WTC11 (cell line): ENCODE data around the gene PXK. TPM values are rescaled to one million over a fixed set of nuclear protein-coding genes. Genes with fewer than 3 reads are reported as not detected.

ENCODE experiments used
- EMX1 ChIP-seq: fragments of 250-450 bp; sonication (Bioruptor Pico); IDR thresholded peaks from 2 replicates; pipeline ENCODE4 v1.8.0; 2021; ENCODE audit warnings: mild to moderate bottlenecking
- ETV6 ChIP-seq: sonication (generic); formaldehyde crosslinking; IDR thresholded peaks from 2 replicates; pipeline ENCODE4 v1.8.1; 2022; ENCODE audit warnings: mild to moderate bottlenecking, missing genetic modification reagents
- FOXK1 ChIP-seq: sonication (generic); formaldehyde crosslinking; IDR thresholded peaks from 2 replicates; pipeline ENCODE4 v1.8.0; 2022; ENCODE audit warnings: mild to moderate bottlenecking, moderate library complexity, missing genetic modification reagents
- KAT7 ChIP-seq: sonication (generic); formaldehyde crosslinking; IDR thresholded peaks from 2 replicates; pipeline ENCODE4 v1.8.1; 2023; ENCODE audit warnings: missing genetic modification reagents, mild to moderate bottlenecking, borderline replicate concordance
- NFATC4 ChIP-seq: fragments of 250-450 bp; sonication (Bioruptor Pico); IDR thresholded peaks from 2 replicates; pipeline ENCODE4 v1.9.0; 2021; ENCODE audit warnings: mild to moderate bottlenecking
- OVOL2 ChIP-seq: fragments of 250-450 bp; sonication (Bioruptor Pico); IDR thresholded peaks from 2 replicates; pipeline ENCODE4 v1.9.0; 2021; ENCODE audit warnings: mild to moderate bottlenecking, borderline replicate concordance
- PRRX2 ChIP-seq: fragments of 250-450 bp; sonication (Bioruptor Pico); IDR thresholded peaks from 2 replicates; pipeline ENCODE4 v1.8.0; 2021; ENCODE audit warnings: mild to moderate bottlenecking
- RELA ChIP-seq: sonication (generic); formaldehyde crosslinking; IDR thresholded peaks from 2 replicates; pipeline ENCODE4 v1.8.1; 2022; ENCODE audit warnings: missing genetic modification reagents, mild to moderate bottlenecking, borderline replicate concordance
- TCF7 ChIP-seq: sonication (generic); formaldehyde crosslinking; IDR thresholded peaks from 2 replicates; pipeline ENCODE4 v1.8.0; 2022; ENCODE audit warnings: mild to moderate bottlenecking, low read depth, missing genetic modification reagents, moderate library complexity
- TEAD1 ChIP-seq: sonication (generic); formaldehyde crosslinking; IDR thresholded peaks from 2 replicates; pipeline ENCODE4 v1.8.0; 2022; ENCODE audit warnings: mild to moderate bottlenecking, missing genetic modification reagents
- ZNF219 ChIP-seq: sonication (generic); formaldehyde crosslinking; IDR thresholded peaks from 2 replicates; pipeline ENCODE4 v1.8.0; 2023; ENCODE audit warnings: missing genetic modification reagents, mild to moderate bottlenecking, borderline replicate concordance
- total RNA-seq: library from RNA; stranded (reverse); gene quantifications from 3 replicates; pipeline ENCODE4 v1.2.3, GENCODE V29; 2021
- TF ChIP-seq, protein P1 (sequence below): fragments of 250-450 bp; sonication (Bioruptor Pico); IDR thresholded peaks from 2 replicates; pipeline ENCODE4 v1.9.0; 2021; ENCODE audit warnings: mild to moderate bottlenecking, borderline replicate concordance
- TF ChIP-seq, protein P2 (sequence below): sonication (generic); formaldehyde crosslinking; IDR thresholded peaks from 2 replicates; pipeline ENCODE4 v1.8.1; 2023; ENCODE audit warnings: mild to moderate bottlenecking, missing genetic modification reagents, moderate library complexity
- TF ChIP-seq, protein P3 (sequence below): sonication (generic); formaldehyde crosslinking; IDR thresholded peaks from 2 replicates; pipeline ENCODE4 v1.8.0; 2022; ENCODE audit warnings: mild to moderate bottlenecking, missing genetic modification reagents
- TF ChIP-seq, protein P4 (sequence below): fragments of 250-450 bp; sonication (Bioruptor Pico); conservative IDR thresholded peaks from 2 replicates; pipeline ENCODE4 v1.9.0; 2021; ENCODE audit warnings: mild to moderate bottlenecking
- TF ChIP-seq, protein P5 (sequence below): sonication (generic); formaldehyde crosslinking; conservative IDR thresholded peaks from 2 replicates; pipeline ENCODE4 v1.8.1; 2023; ENCODE audit warnings: mild to moderate bottlenecking, low read depth, missing genetic modification reagents, moderate library complexity
- TF ChIP-seq, protein P6 (sequence below): sonication (generic); formaldehyde crosslinking; IDR thresholded peaks from 2 replicates; pipeline ENCODE4 v1.8.1; 2023; ENCODE audit warnings: mild to moderate bottlenecking, missing genetic modification reagents, borderline replicate concordance
- TF ChIP-seq, protein P7 (sequence below): sonication (generic); formaldehyde crosslinking; conservative IDR thresholded peaks from 2 replicates; pipeline ENCODE4 v1.8.1; 2022; ENCODE audit warnings: mild to moderate bottlenecking, missing genetic modification reagents
- TF ChIP-seq, protein P8 (sequence below): sonication (generic); formaldehyde crosslinking; IDR thresholded peaks from 2 replicates; pipeline ENCODE4 v1.8.1; 2023; ENCODE audit warnings: mild to moderate bottlenecking, missing genetic modification reagents, moderate library complexity

PXK gene
- total RNA-seq, 1 experiment from 2014 or later, result 9.4 TPM

DNA sequence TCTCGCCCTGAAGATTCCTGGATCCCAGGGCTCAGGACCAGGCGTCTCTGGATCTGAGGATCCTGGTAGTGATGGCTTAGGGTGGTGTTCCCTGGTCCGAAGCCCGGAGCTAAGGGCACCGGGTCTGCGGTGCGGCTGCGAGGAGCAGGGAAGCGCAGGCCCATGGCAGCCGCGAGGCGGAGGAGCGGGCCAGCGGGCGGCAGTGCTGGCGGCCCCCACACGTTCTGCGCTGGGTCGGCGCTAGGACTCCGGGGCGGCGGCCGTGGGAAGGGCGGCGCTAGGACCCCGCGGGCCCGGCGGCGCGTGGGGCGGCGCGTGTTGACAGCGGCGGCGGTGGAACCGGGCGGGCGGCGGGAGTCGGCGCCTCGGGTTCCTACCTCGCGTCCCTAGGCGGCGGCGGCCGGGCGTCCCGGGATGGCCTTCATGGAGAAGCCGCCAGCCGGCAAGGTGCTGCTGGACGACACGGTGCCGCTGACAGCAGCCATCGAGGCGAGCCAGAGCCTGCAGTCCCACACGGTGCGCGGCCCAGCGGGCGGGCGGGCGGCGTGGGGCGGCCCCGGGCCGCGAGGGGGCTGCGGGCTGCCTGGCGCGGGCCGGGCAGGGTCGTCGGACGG, at the start of gene PXK (continued):
- TF ChIP-seq, protein P1, sequence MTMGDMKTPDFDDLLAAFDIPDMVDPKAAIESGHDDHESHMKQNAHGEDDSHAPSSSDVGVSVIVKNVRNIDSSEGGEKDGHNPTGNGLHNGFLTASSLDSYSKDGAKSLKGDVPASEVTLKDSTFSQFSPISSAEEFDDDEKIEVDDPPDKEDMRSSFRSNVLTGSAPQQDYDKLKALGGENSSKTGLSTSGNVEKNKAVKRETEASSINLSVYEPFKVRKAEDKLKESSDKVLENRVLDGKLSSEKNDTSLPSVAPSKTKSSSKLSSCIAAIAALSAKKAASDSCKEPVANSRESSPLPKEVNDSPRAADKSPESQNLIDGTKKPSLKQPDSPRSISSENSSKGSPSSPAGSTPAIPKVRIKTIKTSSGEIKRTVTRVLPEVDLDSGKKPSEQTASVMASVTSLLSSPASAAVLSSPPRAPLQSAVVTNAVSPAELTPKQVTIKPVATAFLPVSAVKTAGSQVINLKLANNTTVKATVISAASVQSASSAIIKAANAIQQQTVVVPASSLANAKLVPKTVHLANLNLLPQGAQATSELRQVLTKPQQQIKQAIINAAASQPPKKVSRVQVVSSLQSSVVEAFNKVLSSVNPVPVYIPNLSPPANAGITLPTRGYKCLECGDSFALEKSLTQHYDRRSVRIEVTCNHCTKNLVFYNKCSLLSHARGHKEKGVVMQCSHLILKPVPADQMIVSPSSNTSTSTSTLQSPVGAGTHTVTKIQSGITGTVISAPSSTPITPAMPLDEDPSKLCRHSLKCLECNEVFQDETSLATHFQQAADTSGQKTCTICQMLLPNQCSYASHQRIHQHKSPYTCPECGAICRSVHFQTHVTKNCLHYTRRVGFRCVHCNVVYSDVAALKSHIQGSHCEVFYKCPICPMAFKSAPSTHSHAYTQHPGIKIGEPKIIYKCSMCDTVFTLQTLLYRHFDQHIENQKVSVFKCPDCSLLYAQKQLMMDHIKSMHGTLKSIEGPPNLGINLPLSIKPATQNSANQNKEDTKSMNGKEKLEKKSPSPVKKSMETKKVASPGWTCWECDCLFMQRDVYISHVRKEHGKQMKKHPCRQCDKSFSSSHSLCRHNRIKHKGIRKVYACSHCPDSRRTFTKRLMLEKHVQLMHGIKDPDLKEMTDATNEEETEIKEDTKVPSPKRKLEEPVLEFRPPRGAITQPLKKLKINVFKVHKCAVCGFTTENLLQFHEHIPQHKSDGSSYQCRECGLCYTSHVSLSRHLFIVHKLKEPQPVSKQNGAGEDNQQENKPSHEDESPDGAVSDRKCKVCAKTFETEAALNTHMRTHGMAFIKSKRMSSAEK (CRISPR knock-in tag), result no peak
- TF ChIP-seq, protein P2, sequence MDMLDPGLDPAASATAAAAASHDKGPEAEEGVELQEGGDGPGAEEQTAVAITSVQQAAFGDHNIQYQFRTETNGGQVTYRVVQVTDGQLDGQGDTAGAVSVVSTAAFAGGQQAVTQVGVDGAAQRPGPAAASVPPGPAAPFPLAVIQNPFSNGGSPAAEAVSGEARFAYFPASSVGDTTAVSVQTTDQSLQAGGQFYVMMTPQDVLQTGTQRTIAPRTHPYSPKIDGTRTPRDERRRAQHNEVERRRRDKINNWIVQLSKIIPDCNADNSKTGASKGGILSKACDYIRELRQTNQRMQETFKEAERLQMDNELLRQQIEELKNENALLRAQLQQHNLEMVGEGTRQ, result peak; percentile 59
- TF ChIP-seq TEAD1 (CRISPR knock-in tag), result peak; percentile 73
- TF ChIP-seq, protein P3, sequence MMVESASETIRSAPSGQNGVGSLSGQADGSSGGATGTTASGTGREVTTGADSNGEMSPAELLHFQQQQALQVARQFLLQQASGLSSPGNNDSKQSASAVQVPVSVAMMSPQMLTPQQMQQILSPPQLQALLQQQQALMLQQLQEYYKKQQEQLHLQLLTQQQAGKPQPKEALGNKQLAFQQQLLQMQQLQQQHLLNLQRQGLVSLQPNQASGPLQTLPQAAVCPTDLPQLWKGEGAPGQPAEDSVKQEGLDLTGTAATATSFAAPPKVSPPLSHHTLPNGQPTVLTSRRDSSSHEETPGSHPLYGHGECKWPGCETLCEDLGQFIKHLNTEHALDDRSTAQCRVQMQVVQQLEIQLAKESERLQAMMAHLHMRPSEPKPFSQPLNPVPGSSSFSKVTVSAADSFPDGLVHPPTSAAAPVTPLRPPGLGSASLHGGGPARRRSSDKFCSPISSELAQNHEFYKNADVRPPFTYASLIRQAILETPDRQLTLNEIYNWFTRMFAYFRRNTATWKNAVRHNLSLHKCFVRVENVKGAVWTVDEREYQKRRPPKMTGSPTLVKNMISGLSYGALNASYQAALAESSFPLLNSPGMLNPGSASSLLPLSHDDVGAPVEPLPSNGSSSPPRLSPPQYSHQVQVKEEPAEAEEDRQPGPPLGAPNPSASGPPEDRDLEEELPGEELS (CRISPR knock-in tag), result peak; percentile 89
- TF ChIP-seq, protein P4, sequence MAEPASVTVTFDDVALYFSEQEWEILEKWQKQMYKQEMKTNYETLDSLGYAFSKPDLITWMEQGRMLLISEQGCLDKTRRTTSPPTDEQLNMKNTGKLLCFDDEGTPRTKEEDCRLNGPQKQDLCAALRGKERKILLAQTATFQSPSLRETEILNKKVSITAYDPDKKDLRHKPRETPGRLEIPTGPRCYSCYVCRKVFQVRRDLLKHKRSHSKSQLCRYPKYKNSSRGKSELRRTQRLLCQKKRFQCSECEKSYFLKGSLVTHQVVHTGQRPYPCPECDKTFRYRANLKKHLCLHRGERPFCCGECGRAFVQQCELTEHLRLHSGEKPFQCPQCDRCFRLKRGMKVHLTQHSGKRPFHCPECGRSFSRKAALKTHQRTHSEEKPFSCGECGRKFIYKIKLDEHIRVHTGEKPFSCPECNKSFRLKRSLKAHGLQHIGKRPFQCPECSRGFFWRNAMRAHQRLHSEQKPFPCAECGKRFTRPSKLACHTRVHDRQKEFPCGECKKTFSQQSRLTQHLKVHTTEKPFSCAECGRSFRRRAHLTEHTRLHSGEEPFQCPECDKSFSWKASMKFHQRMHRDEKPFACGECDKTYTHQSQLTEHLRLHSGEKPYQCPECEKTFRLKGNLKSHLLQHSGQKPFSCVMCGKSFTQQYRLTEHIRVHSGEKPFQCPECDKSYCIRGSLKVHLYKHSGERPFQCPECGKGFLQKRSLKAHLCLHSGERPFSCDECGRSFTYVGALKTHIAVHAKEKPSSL, result no peak
- no peak for TF ChIP-seq ZNF219 (CRISPR knock-in tag)
- TF ChIP-seq KAT7 (CRISPR knock-in tag), result 0 out of 2 replicates have a peak, but pooled peaks have one; percentile 89
- no peak for TF ChIP-seq NFATC4 (CRISPR knock-in tag)
- TF ChIP-seq, protein P5, sequence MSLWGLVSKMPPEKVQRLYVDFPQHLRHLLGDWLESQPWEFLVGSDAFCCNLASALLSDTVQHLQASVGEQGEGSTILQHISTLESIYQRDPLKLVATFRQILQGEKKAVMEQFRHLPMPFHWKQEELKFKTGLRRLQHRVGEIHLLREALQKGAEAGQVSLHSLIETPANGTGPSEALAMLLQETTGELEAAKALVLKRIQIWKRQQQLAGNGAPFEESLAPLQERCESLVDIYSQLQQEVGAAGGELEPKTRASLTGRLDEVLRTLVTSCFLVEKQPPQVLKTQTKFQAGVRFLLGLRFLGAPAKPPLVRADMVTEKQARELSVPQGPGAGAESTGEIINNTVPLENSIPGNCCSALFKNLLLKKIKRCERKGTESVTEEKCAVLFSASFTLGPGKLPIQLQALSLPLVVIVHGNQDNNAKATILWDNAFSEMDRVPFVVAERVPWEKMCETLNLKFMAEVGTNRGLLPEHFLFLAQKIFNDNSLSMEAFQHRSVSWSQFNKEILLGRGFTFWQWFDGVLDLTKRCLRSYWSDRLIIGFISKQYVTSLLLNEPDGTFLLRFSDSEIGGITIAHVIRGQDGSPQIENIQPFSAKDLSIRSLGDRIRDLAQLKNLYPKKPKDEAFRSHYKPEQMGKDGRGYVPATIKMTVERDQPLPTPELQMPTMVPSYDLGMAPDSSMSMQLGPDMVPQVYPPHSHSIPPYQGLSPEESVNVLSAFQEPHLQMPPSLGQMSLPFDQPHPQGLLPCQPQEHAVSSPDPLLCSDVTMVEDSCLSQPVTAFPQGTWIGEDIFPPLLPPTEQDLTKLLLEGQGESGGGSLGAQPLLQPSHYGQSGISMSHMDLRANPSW, result peak; percentile 75; the same call in 1 of the 2 replicates
- TF ChIP-seq, protein P6, sequence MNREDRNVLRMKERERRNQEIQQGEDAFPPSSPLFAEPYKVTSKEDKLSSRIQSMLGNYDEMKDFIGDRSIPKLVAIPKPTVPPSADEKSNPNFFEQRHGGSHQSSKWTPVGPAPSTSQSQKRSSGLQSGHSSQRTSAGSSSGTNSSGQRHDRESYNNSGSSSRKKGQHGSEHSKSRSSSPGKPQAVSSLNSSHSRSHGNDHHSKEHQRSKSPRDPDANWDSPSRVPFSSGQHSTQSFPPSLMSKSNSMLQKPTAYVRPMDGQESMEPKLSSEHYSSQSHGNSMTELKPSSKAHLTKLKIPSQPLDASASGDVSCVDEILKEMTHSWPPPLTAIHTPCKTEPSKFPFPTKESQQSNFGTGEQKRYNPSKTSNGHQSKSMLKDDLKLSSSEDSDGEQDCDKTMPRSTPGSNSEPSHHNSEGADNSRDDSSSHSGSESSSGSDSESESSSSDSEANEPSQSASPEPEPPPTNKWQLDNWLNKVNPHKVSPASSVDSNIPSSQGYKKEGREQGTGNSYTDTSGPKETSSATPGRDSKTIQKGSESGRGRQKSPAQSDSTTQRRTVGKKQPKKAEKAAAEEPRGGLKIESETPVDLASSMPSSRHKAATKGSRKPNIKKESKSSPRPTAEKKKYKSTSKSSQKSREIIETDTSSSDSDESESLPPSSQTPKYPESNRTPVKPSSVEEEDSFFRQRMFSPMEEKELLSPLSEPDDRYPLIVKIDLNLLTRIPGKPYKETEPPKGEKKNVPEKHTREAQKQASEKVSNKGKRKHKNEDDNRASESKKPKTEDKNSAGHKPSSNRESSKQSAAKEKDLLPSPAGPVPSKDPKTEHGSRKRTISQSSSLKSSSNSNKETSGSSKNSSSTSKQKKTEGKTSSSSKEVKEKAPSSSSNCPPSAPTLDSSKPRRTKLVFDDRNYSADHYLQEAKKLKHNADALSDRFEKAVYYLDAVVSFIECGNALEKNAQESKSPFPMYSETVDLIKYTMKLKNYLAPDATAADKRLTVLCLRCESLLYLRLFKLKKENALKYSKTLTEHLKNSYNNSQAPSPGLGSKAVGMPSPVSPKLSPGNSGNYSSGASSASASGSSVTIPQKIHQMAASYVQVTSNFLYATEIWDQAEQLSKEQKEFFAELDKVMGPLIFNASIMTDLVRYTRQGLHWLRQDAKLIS (CRISPR knock-in tag), result no peak
- TF ChIP-seq RELA (CRISPR knock-in tag), result 0 out of 2 replicates have a peak, but pooled peaks have one; percentile 20
- TF ChIP-seq EMX1 (CRISPR knock-in tag), result peak; percentile 82; the same call in 1 of the 2 replicates
- TF ChIP-seq TCF7 (CRISPR knock-in tag), result no peak; the same call in 1 of the 2 replicates
- peak; percentile 70 for TF ChIP-seq ETV6 (CRISPR knock-in tag)
- TF ChIP-seq, protein P7, sequence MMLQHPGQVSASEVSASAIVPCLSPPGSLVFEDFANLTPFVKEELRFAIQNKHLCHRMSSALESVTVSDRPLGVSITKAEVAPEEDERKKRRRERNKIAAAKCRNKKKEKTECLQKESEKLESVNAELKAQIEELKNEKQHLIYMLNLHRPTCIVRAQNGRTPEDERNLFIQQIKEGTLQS, result no peak
- no peak for TF ChIP-seq PRRX2 (CRISPR knock-in tag)
- no peak for TF ChIP-seq OVOL2 (CRISPR knock-in tag)
- peak; percentile 97 for TF ChIP-seq FOXK1 (CRISPR knock-in tag)
- TF ChIP-seq, protein P8, sequence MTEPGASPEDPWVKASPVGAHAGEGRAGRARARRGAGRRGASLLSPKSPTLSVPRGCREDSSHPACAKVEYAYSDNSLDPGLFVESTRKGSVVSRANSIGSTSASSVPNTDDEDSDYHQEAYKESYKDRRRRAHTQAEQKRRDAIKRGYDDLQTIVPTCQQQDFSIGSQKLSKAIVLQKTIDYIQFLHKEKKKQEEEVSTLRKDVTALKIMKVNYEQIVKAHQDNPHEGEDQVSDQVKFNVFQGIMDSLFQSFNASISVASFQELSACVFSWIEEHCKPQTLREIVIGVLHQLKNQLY (CRISPR knock-in tag), result 0 out of 2 replicates have a peak, but pooled peaks have one; percentile 35
